Measurements from ENCODE around the gene SAFB2. TPM values are rescaled to one million over a fixed set of nuclear protein-coding genes. Genes with fewer than 3 reads are reported as not detected.

The SAFB2 gene
- total RNA-seq, 1 donor = 38.0 TPM

DNA sequence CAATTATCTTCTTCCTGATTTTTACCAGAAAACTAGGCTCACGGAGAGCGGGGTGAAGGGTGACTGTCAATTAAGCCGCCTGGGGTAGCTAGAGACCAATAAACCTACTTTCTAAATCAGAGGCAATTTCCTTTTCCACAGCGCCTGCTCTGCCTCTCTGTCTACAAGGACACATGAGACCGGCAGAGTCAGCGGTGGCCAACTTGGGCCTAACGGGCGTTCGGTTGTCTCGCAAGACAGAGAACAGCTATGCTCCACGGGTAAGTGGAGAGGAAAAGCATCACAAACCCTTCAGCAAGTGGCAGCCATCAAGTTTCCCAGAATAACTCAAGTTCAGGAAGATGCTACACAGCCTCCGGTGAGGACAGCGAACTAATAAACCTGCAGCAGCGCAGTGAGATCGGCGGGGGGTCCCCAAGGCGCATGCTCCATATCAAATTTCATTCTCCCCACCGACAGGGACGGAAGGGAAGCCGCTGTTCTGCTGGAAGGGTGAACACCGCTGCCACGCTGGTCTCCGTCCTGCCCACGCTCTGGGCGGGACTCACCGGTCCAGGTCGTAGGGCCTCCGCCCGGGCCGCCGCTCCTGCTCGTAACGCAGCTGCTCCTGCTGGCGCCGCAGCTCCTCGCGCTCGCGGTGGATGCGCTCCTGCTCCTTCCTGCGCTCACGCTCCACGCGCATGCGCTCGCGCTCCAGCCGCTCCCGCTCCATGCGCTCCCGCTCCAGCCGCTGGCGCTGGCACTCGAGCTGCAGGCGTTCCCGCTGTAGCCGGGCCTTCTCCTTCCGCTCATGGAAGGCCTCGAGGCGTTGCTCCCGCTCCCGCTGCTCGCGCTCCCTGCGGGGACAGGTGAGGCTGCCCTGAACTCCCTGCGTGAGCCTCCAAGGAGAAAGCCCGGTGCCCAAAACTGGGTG, 29.0 kb downstream of the SAFB2 start:
- peaks cover 79% of the 10 kb centered on the region for H3K36me3 ChIP-seq (ENCODE audit: insufficient read depth, low read length)
- TF ChIP-seq, protein P1, sequence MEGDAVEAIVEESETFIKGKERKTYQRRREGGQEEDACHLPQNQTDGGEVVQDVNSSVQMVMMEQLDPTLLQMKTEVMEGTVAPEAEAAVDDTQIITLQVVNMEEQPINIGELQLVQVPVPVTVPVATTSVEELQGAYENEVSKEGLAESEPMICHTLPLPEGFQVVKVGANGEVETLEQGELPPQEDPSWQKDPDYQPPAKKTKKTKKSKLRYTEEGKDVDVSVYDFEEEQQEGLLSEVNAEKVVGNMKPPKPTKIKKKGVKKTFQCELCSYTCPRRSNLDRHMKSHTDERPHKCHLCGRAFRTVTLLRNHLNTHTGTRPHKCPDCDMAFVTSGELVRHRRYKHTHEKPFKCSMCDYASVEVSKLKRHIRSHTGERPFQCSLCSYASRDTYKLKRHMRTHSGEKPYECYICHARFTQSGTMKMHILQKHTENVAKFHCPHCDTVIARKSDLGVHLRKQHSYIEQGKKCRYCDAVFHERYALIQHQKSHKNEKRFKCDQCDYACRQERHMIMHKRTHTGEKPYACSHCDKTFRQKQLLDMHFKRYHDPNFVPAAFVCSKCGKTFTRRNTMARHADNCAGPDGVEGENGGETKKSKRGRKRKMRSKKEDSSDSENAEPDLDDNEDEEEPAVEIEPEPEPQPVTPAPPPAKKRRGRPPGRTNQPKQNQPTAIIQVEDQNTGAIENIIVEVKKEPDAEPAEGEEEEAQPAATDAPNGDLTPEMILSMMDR (IDR thresholded peaks at IDR 0.05; ENCODE audit: extremely low read depth, low read depth, low read length) = no peak

DNA sequence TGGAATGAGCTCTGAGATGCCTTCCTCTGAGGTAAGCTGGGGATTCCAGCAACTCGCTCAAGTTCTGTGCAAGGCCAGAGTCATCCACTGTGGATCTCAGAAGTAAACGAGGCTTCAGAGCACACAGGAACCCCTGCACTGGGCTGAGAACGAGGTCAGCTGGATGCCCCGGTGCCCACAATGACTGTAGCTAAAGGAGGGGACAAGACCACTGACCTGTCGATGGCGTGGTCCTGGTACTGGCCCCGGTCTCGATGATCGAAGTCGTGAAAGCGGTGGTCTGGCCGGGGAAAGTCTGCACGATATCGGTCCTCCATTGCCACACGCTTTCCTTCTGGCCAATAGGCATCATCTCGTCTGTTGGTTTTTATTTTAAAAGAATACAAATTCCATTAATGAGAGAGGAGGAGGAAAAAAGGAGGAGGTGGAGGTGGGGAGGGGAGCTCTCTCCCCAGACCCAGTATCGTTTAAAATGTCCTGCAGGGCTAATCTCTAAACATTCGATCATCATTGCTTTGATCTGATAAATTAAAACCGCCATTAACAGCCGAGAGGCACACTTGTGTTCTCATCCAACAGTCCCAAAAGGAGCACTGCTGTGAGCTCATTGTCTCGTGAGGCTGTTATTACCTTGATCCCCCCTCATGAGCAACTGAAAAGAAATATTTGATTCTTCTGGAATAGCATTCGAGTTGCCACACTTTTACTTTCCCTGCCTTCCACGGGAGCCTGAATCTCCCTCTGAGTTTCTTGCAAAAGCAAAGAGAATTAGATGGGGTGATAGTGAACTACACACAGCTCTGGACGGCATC, 29.8 kb downstream of the SAFB2 start:
- H4K20me1 ChIP-seq (ENCODE audit: insufficient read depth, low read length) = peaks cover 20% of the 10 kb centered on the region
- no peak overlapping the region for H3K4me3 ChIP-seq (ENCODE audit: insufficient read depth, low read length)
- H3K27ac ChIP-seq (ENCODE audit: low read depth, low read length) = no peak overlapping the region
- H3K4me2 ChIP-seq (ENCODE audit: insufficient read depth, low read length) = no peak overlapping the region
- no peaks in the 10 kb centered on the region for H3K4me1 ChIP-seq (ENCODE audit: insufficient read depth, low read length)
- no peaks in the 10 kb centered on the region for H3K9me3 ChIP-seq (ENCODE audit: low read depth, low read length)
- H3K36me3 ChIP-seq (ENCODE audit: insufficient read depth, low read length) = peaks cover 79% of the 10 kb centered on the region
- H3K27me3 ChIP-seq (ENCODE audit: insufficient read depth, low read length) = no peaks in the 10 kb centered on the region
- H3K79me2 ChIP-seq (ENCODE audit: insufficient read depth, low read length) = no peaks in the 10 kb centered on the region
- TF ChIP-seq, protein P1 (IDR thresholded peaks at IDR 0.05; ENCODE audit: extremely low read depth, low read depth, low read length) = no peak
- H2AFZ ChIP-seq (ENCODE audit: low read length) = no peak overlapping the region
- peak; percentile 80 for DNase-seq (ENCODE audit: insufficient read length, low spot score, missing footprints)

More for the DNA sequence above, 29.0 kb downstream of the SAFB2 start:
- Histone ChIP-seq H3K79me2 (ENCODE audit: insufficient read depth, low read length) (no peaks in the 10 kb centered on the region), H2AFZ (ENCODE audit: low read length) (no peak overlapping the region), H4K20me1 (ENCODE audit: insufficient read depth, low read length) (peaks cover 11% of the 10 kb centered on the region), H3K4me2 (ENCODE audit: insufficient read depth, low read length) (no peak overlapping the region), H3K9me3 (ENCODE audit: low read depth, low read length) (no peaks in the 10 kb centered on the region), H3K4me3 (ENCODE audit: insufficient read depth, low read length) (no peak overlapping the region), H3K4me1 (ENCODE audit: insufficient read depth, low read length) (no peaks in the 10 kb centered on the region), H3K27ac (ENCODE audit: low read depth, low read length) (no peak overlapping the region), H3K27me3 (ENCODE audit: insufficient read depth, low read length) (no peaks in the 10 kb centered on the region)
- DNase-seq (ENCODE audit: insufficient read length, low spot score, missing footprints) = peak; percentile 66

DNA sequence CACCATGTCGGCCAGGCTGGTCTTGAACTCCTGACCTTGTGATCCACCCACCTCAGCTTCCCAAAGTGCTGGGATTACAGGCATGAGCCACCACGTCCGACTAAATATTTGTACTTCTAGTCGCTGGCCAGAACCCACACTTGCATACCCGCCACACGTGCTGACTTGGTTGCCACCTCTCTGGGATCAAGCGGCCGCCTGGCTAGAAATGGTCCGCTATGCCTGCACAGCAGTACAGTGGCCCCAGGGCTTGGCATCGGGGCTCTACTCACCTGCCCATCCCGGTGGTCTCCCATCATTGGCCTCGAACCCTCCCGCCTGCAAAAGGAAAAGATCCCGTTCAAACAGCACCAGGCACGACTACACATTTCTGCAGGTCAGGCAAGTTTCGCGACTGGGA, 31.1 kb downstream of the SAFB2 start:
- peaks cover 81% of the 10 kb centered on the region for H3K36me3 ChIP-seq (ENCODE audit: insufficient read depth, low read length)
- H4K20me1 ChIP-seq (ENCODE audit: insufficient read depth, low read length) = peaks cover 25% of the 10 kb centered on the region
- H3K4me2 ChIP-seq (ENCODE audit: insufficient read depth, low read length) = no peak overlapping the region
- H2AFZ ChIP-seq (ENCODE audit: low read length) = no peak overlapping the region
- TF ChIP-seq, protein P1 (IDR thresholded peaks at IDR 0.05; ENCODE audit: extremely low read depth, low read depth, low read length) = no peak
- H3K9me3 ChIP-seq (ENCODE audit: low read depth, low read length) = no peaks in the 10 kb centered on the region
- no peaks in the 10 kb centered on the region for H3K79me2 ChIP-seq (ENCODE audit: insufficient read depth, low read length)
- H3K27ac ChIP-seq (ENCODE audit: low read depth, low read length) = no peak overlapping the region
- no peaks in the 10 kb centered on the region for H3K27me3 ChIP-seq (ENCODE audit: insufficient read depth, low read length)
- no peaks in the 10 kb centered on the region for H3K4me1 ChIP-seq (ENCODE audit: insufficient read depth, low read length)
- DNase-seq (ENCODE audit: insufficient read length, low spot score, missing footprints) = no peak
- H3K4me3 ChIP-seq (ENCODE audit: insufficient read depth, low read length) = no peak overlapping the region

DNA sequence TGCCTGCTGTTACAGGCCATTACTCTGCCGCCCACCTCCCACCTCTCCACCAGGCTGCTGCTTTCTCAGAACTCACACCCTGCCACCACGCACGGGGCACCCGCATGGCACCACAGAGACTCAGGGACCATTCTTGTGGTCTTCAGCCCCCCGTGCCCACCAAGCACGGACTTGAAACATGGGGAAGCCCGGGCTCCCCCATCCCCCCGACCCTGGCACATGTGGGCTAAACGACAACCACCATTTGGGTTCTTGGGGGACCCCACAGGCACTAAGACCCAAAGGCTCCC, 31.8 kb downstream of the SAFB2 start:
- Histone ChIP-seq H3K9me3 (ENCODE audit: low read depth, low read length) (no peaks in the 10 kb centered on the region), H3K4me1 (ENCODE audit: insufficient read depth, low read length) (no peaks in the 10 kb centered on the region), H3K79me2 (ENCODE audit: insufficient read depth, low read length) (no peaks in the 10 kb centered on the region), H3K4me3 (ENCODE audit: insufficient read depth, low read length) (no peak overlapping the region), H2AFZ (ENCODE audit: low read length) (no peak overlapping the region), H3K27me3 (ENCODE audit: insufficient read depth, low read length) (no peaks in the 10 kb centered on the region), H4K20me1 (ENCODE audit: insufficient read depth, low read length) (peaks cover 28% of the 10 kb centered on the region), H3K27ac (ENCODE audit: low read depth, low read length) (no peak overlapping the region), H3K36me3 (ENCODE audit: insufficient read depth, low read length) (peaks cover 85% of the 10 kb centered on the region), H3K4me2 (ENCODE audit: insufficient read depth, low read length) (no peak overlapping the region)
- TF ChIP-seq, protein P1 (IDR thresholded peaks at IDR 0.05; ENCODE audit: extremely low read depth, low read depth, low read length) = no peak
- DNase-seq (ENCODE audit: insufficient read length, low spot score, missing footprints) = peak; percentile 66
